H9 (cell line): ENCODE measurements around the gene MRGPRF. TPM values are rescaled to one million over a fixed set of nuclear protein-coding genes. Genes with fewer than 3 reads are reported as not detected.

Experiments used
- DNase-seq: peaks from one replicate; pipeline ENCODE4 v3.0.0-alpha.2; 2017
- H2AFZ ChIP-seq: one replicate; pipeline ENCODE4 v1.6.1; 2013; ENCODE audit warnings: mild to moderate bottlenecking, low read length, control low read depth, moderate library complexity
- H2AK5ac ChIP-seq: 2 replicates; pipeline ENCODE4 v1.6.1; 2013; ENCODE audit warnings: low read length, control low read depth, mixed read lengths; ENCODE audit not compliant: insufficient read length
- H2BK120ac ChIP-seq: one replicate; pipeline ENCODE4 v1.6.1; 2013; ENCODE audit warnings: low read depth, mild to moderate bottlenecking, low read length, control low read depth, inconsistent platforms; ENCODE audit not compliant: poor library complexity, severe bottlenecking
- H2BK12ac ChIP-seq: 2 replicates; pipeline ENCODE4 v1.6.1; 2013; ENCODE audit warnings: low read length, control low read depth, mixed read lengths, low read depth; ENCODE audit not compliant: insufficient read length
- H2BK15ac ChIP-seq: 2 replicates; pipeline ENCODE4 v1.6.1; 2013; ENCODE audit warnings: low read depth, low read length, control low read depth
- H2BK20ac ChIP-seq: one replicate; pipeline ENCODE4 v1.6.1; 2013; ENCODE audit warnings: low read depth, mild to moderate bottlenecking, low read length, control low read depth, inconsistent platforms; ENCODE audit not compliant: poor library complexity, severe bottlenecking
- H2BK5ac ChIP-seq: 2 replicates; pipeline ENCODE4 v1.6.1; 2013; ENCODE audit warnings: low read length, control low read depth, mixed read lengths; ENCODE audit not compliant: insufficient read length
- H3K14ac ChIP-seq: 2 replicates; pipeline ENCODE4 v1.6.1; 2013; ENCODE audit warnings: low read length, control low read depth; ENCODE audit not compliant: insufficient read depth
- H3K18ac ChIP-seq: 2 replicates; pipeline ENCODE4 v1.6.1; 2013; ENCODE audit warnings: low read depth, mild to moderate bottlenecking, mixed read lengths, low read length, control low read depth; ENCODE audit not compliant: insufficient read length
- H3K23ac ChIP-seq: 2 replicates; pipeline ENCODE4 v1.6.1; 2013; ENCODE audit warnings: low read length, control low read depth, mixed read lengths, low read depth; ENCODE audit not compliant: insufficient read length
- H3K23me2 ChIP-seq: 2 replicates; pipeline ENCODE4 v1.6.1; 2013; ENCODE audit warnings: low read depth, mild to moderate bottlenecking, mixed read lengths, low read length, control low read depth; ENCODE audit not compliant: insufficient read length, poor library complexity, severe bottlenecking
- H3K27ac ChIP-seq: 2 replicates; pipeline ENCODE4 v1.5.1; 2013; ENCODE audit warnings: low read length, control low read depth, mixed read lengths, low read depth; ENCODE audit not compliant: insufficient read length
- H3K27me3 ChIP-seq: 2 replicates; pipeline ENCODE4 v1.6.1; 2013; ENCODE audit warnings: low read length, control low read depth, inconsistent platforms; ENCODE audit not compliant: insufficient read depth
- H3K4ac ChIP-seq: 2 replicates; pipeline ENCODE4 v1.6.1; 2013; ENCODE audit warnings: low read depth, mild to moderate bottlenecking, control low read depth, inconsistent platforms, low read length, moderate library complexity
- H3K4me1 ChIP-seq: 2 replicates; pipeline ENCODE4 v1.6.1; 2013; ENCODE audit warnings: low read length, control low read depth, inconsistent platforms; ENCODE audit not compliant: insufficient read depth
- H3K4me2 ChIP-seq: 2 replicates; pipeline ENCODE4 v1.6.1; 2013; ENCODE audit warnings: low read length, control low read depth, mixed read lengths; ENCODE audit not compliant: insufficient read length, insufficient read depth
- H3K56ac ChIP-seq: 2 replicates; pipeline ENCODE4 v1.6.1; 2013; ENCODE audit warnings: low read depth, mild to moderate bottlenecking, mixed read lengths, low read length, control low read depth; ENCODE audit not compliant: insufficient read length
- H3K79me1 ChIP-seq: 2 replicates; pipeline ENCODE4 v1.6.1; 2013; ENCODE audit warnings: low read depth, mild to moderate bottlenecking, moderate library complexity, low read length, control low read depth, inconsistent platforms; ENCODE audit not compliant: insufficient read depth, poor library complexity, severe bottlenecking
- H3K79me2 ChIP-seq: 2 replicates; pipeline ENCODE4 v1.6.1; 2013; ENCODE audit warnings: low read length, control low read depth, inconsistent platforms; ENCODE audit not compliant: insufficient read depth
- H3K9ac ChIP-seq: 2 replicates; pipeline ENCODE4 v1.6.1; 2013; ENCODE audit warnings: low read length, control low read depth, mixed read lengths; ENCODE audit not compliant: insufficient read length; ENCODE audit errors: extremely low read depth
- H3K9me3 ChIP-seq: one replicate; pipeline ENCODE4 v1.6.1; 2013; ENCODE audit warnings: low read depth, low read length, inconsistent platforms; ENCODE audit not compliant: control insufficient read depth
- H3T11ph ChIP-seq: one replicate; pipeline ENCODE4 v1.6.1; 2013; ENCODE audit warnings: mild to moderate bottlenecking, low read length, control low read depth, inconsistent platforms
- H4K20me1 ChIP-seq: one replicate; pipeline ENCODE4 v1.6.1; 2013; ENCODE audit not compliant: control insufficient read depth, insufficient read length, insufficient read depth
- H4K5ac ChIP-seq: 2 replicates; pipeline ENCODE4 v1.6.1; 2013; ENCODE audit warnings: low read depth, mild to moderate bottlenecking, mixed read lengths, low read length, control low read depth; ENCODE audit not compliant: insufficient read length
- H4K8ac ChIP-seq: replicated peaks from 2 replicates; pipeline ENCODE4 v1.6.1; 2013; ENCODE audit warnings: low read length, control low read depth, mixed read lengths, low read depth; ENCODE audit not compliant: insufficient read length
- H4K91ac ChIP-seq: 2 replicates; pipeline ENCODE4 v1.6.1; 2013; ENCODE audit warnings: low read depth, mild to moderate bottlenecking, moderate library complexity, mixed read lengths, low read length, control low read depth; ENCODE audit not compliant: insufficient read length
- H3K27ac Mint-ChIP-seq, 3 experiments: 2 replicates in 2 of 3; 3 replicates in 1 of 3; pipeline ENCODE4 v1.8.0; 2020 to 2021; ENCODE audit warnings: mixed read lengths in 3 of 3, mild to moderate bottlenecking in 1 of 3, moderate library complexity in 1 of 3
- H3K27me3 Mint-ChIP-seq: 2 replicates; pipeline ENCODE4 v1.8.0; 2021; ENCODE audit warnings: low read depth, mild to moderate bottlenecking, moderate library complexity, mixed read lengths
- H3K36me3 Mint-ChIP-seq, 3 experiments: 2 replicates in 2 of 3; 3 replicates in 1 of 3; pipeline ENCODE4 v1.8.0; 2020 to 2021; ENCODE audit warnings: low read depth in 3 of 3, mixed read lengths in 3 of 3; ENCODE audit not compliant: insufficient read depth in 1 of 3
- H3K4me1 Mint-ChIP-seq, 2 experiments: 2 replicates each; pipeline ENCODE4 v1.8.0; 2020; ENCODE audit warnings: mixed read lengths in 2 of 2
- H3K4me3 Mint-ChIP-seq, 2 experiments: 2 replicates in 1 of 2; 3 replicates in 1 of 2; pipeline ENCODE4 v1.8.0; 2020 to 2021; ENCODE audit warnings: mild to moderate bottlenecking in 2 of 2, mixed read lengths in 2 of 2, moderate library complexity in 1 of 2
- H3K9me3 Mint-ChIP-seq, 2 experiments: 2 replicates in 1 of 2; 3 replicates in 1 of 2; pipeline ENCODE4 v1.8.0; 2020; ENCODE audit warnings: mild to moderate bottlenecking in 2 of 2, mixed read lengths in 2 of 2, moderate library complexity in 1 of 2
- WGBS: extraction: QIAGEN DNeasy Blood & Tissue Kit; methylation state at CpG from one replicate; pipeline ENCODE4 v1.1.7; 2013; ENCODE audit warnings: missing lambda C conversion rate, low lambda C conversion rate, mixed read lengths; ENCODE audit not compliant: insufficient read length; ENCODE audit errors: extremely low coverage; 5-methylcytosine and 5-hydroxymethylcytosine counted together
- total RNA-seq: library from RNA; stranded (reverse); gene quantifications from 2 replicates; pipeline ENCODE4 v1.2.1, GENCODE V29; 2021
- TF ChIP-seq, protein P1 (sequence below): fragments of 200-600 bp; sonication (generic); conservative IDR thresholded peaks from 3 replicates; pipeline ENCODE4 v1.8.0; 2021; ENCODE audit warnings: antibody characterized with exemption, mild to moderate bottlenecking

MRGPRF gene
- total RNA-seq, 1 experiment from 2014 or later, result 4.0 TPM

DNA sequence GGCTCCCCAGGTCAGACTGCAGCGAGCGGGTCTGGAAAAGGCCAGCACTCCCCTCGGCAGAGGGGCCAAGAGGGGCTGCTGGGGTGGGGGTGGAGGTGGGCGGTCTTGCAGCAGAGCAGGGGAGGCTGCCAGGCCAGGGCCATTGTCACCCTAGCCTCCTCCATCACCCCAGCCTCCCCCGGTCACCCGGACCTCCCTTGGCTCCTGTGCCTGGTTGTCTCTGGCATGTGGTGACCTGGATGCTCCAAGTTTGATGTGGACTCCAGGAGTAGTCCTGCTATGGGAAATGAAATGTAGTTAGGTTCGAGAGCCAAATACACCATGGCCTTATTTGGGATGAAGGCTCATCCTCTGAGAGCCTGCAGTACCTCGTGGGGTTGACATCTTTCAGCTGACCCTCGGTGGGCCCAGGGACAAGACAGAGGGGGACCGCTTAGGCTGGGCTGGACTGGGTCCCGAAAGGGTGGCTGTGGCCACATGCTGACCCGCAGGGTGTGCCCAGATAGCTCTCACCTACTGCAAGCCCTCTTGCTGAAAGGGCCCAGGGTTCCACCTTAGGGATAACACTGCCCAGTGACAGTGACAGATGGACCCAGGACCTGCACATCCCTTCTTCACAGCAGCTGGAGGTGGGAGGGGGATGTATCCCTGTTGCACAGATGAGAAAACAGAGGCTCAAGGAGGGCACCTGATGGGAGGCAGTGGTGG, 56.3 kb downstream of the MRGPRF start:
- no peaks in the 10 kb centered on the region for H3K27me3 ChIP-seq
- H3K4me3 Mint-ChIP-seq, result no peak overlapping the region
- H2BK15ac ChIP-seq, result no peak overlapping the region
- no peak overlapping the region for H2BK5ac ChIP-seq
- no CpG with 5 or more reads among the region's 12 CpGs for whole genome bisulfite sequencing
- H3K27me3 Mint-ChIP-seq, result no peaks in the 10 kb centered on the region; the same call in 1 of the 2 replicates
- H3K4ac ChIP-seq, result no peak overlapping the region
- H4K5ac ChIP-seq, result no peak overlapping the region
- H3K14ac ChIP-seq, result no peak overlapping the region; the same call in 1 of the 2 replicates
- no peak overlapping the region for H3T11ph ChIP-seq
- no peak overlapping the region for H4K91ac ChIP-seq
- H3K18ac ChIP-seq, result no peak overlapping the region
- H3K27ac ChIP-seq, result no peak overlapping the region
- TF ChIP-seq, protein P1, sequence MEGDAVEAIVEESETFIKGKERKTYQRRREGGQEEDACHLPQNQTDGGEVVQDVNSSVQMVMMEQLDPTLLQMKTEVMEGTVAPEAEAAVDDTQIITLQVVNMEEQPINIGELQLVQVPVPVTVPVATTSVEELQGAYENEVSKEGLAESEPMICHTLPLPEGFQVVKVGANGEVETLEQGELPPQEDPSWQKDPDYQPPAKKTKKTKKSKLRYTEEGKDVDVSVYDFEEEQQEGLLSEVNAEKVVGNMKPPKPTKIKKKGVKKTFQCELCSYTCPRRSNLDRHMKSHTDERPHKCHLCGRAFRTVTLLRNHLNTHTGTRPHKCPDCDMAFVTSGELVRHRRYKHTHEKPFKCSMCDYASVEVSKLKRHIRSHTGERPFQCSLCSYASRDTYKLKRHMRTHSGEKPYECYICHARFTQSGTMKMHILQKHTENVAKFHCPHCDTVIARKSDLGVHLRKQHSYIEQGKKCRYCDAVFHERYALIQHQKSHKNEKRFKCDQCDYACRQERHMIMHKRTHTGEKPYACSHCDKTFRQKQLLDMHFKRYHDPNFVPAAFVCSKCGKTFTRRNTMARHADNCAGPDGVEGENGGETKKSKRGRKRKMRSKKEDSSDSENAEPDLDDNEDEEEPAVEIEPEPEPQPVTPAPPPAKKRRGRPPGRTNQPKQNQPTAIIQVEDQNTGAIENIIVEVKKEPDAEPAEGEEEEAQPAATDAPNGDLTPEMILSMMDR, result no peak
- H4K8ac ChIP-seq, result no peak overlapping the region
- no peak overlapping the region for H2BK20ac ChIP-seq
- no peak overlapping the region for H3K23ac ChIP-seq
- DNase-seq, result no peak
- H3K79me2 ChIP-seq, result no peaks in the 10 kb centered on the region
- no peak overlapping the region for H2BK120ac ChIP-seq
- H3K9me3 Mint-ChIP-seq, result no peaks in the 10 kb centered on the region; a peak in 1 of 5 replicates
- H3K27ac Mint-ChIP-seq, result no peak overlapping the region
- H3K4me2 ChIP-seq, result no peak overlapping the region
- H3K4me1 ChIP-seq, result no peaks in the 10 kb centered on the region; the same call in 1 of the 2 replicates
- H4K20me1 ChIP-seq, result no peaks in the 10 kb centered on the region
- no peak overlapping the region for H3K56ac ChIP-seq
- H2BK12ac ChIP-seq, result no peak overlapping the region
- no peaks in the 10 kb centered on the region for H3K9me3 ChIP-seq
- no peak overlapping the region for H3K9ac ChIP-seq
- peaks cover 4 to 15% of the 10 kb centered on the region in 2 experiments; a peak in 3 of 4 replicates for H3K4me1 Mint-ChIP-seq
- no peaks in the 10 kb centered on the region for H3K23me2 ChIP-seq
- no peaks in the 10 kb centered on the region for H3K36me3 Mint-ChIP-seq
- no peak overlapping the region for H2AK5ac ChIP-seq
- H3K79me1 ChIP-seq, result no peaks in the 10 kb centered on the region
- H2AFZ ChIP-seq, result no peak overlapping the region
